ENCODE results near the gene UBIAD1.
"Not testable (repeated sequence)": the region's sequence is repeated elsewhere in the genome, so short reads cannot be mapped to it uniquely, and the experiment has no call there.

GRCh38 chr1:11305516-11305915, 32.5 kb downstream of the UBIAD1 start:
- TF ChIP-seq CTCF, POLR2A (IDR thresholded peaks at IDR 0.05): not testable (repeated sequence)
